Stimulated activated memory B cell treated with anti-CD40 and anti-IgM and Interleukin-4, amounts not matched to agents 10 μg/mL and 1 μg/mL and 100 μg/mL, for 72 hours (primary cell): Measurements from ENCODE around the gene HIVEP3.
A peak's percentile ranks its signal among the peaks of the same experiment; 100 is the strongest.

Experiments
- ATAC-seq: fragments of 150-1000 bp; cut with Tn5 transposase; 2 replicates; pipeline ENCODE4 v1.10.0; 2021
- H3K27ac Mint-ChIP-seq: one replicate; pipeline ENCODE4 v1.8.0; 2022; ENCODE audit warnings: mild to moderate bottlenecking, mixed read lengths
- H3K27me3 Mint-ChIP-seq: one replicate; pipeline ENCODE4 v1.8.0; 2022; ENCODE audit warnings: mixed read lengths
- H3K36me3 Mint-ChIP-seq: one replicate; pipeline ENCODE4 v1.8.0; 2022; ENCODE audit warnings: mixed read lengths
- H3K4me1 Mint-ChIP-seq: one replicate; pipeline ENCODE4 v1.8.0; 2022; ENCODE audit warnings: mixed read lengths
- H3K4me3 Mint-ChIP-seq: one replicate; pipeline ENCODE4 v1.8.0; 2022; ENCODE audit warnings: mild to moderate bottlenecking, moderate library complexity, mixed read lengths
- H3K9me3 Mint-ChIP-seq: one replicate; pipeline ENCODE4 v1.8.0; 2022; ENCODE audit warnings: mixed read lengths

The HIVEP3 gene

GRCh38 chr1:41890825-41891198, 27.9 kb downstream of the HIVEP3 start:
- Mint-ChIP-seq H3K9me3 (no peaks in the 10 kb centered on the region), H3K27ac (peak overlapping the region; percentile 93), H3K4me3 (no peak overlapping the region), H3K36me3 (no peaks in the 10 kb centered on the region), H3K27me3 (peaks cover 6% of the 10 kb centered on the region), H3K4me1 (peaks cover 7% of the 10 kb centered on the region)
- no peak for ATAC-seq

- Mint-ChIP-seq H3K36me3 (no peaks in the 10 kb centered on the region), H3K4me3 (no peak overlapping the region), H3K27ac (peak overlapping the region; percentile 93), H3K27me3 (peaks cover 7% of the 10 kb centered on the region), H3K4me1 (peaks cover 7% of the 10 kb centered on the region), H3K9me3 (no peaks in the 10 kb centered on the region)
- no peak for ATAC-seq
Measured at GRCh38 chr1:41889506-41890414, 29.0 kb downstream of the HIVEP3 start.

- no peak overlapping the region for H3K4me3 Mint-ChIP-seq
- no peaks in the 10 kb centered on the region for H3K36me3 Mint-ChIP-seq
- peaks cover 7% of the 10 kb centered on the region for H3K4me1 Mint-ChIP-seq
- no peaks in the 10 kb centered on the region for H3K9me3 Mint-ChIP-seq
- no peak overlapping the region for H3K27ac Mint-ChIP-seq
- no peak for ATAC-seq
- H3K27me3 Mint-ChIP-seq: peaks cover 7% of the 10 kb centered on the region
Measured at GRCh38 chr1:41888756-41889155, 30.0 kb downstream of the HIVEP3 start.

- peaks cover 11% of the 10 kb centered on the region for H3K4me1 Mint-ChIP-seq
- ATAC-seq: no peak
- H3K9me3 Mint-ChIP-seq: no peaks in the 10 kb centered on the region
- H3K27me3 Mint-ChIP-seq: peaks cover 7% of the 10 kb centered on the region
- no peak overlapping the region for H3K27ac Mint-ChIP-seq
- H3K36me3 Mint-ChIP-seq: no peaks in the 10 kb centered on the region
- H3K4me3 Mint-ChIP-seq: no peak overlapping the region
Measured at GRCh38 chr1:41887365-41887764, 31.4 kb downstream of the HIVEP3 start.

- no peak overlapping the region for H3K4me3 Mint-ChIP-seq
- H3K27ac Mint-ChIP-seq: no peak overlapping the region
- peaks cover 7% of the 10 kb centered on the region for H3K27me3 Mint-ChIP-seq
- no peaks in the 10 kb centered on the region for H3K36me3 Mint-ChIP-seq
- no peak for ATAC-seq
- no peaks in the 10 kb centered on the region for H3K9me3 Mint-ChIP-seq
- peaks cover 7% of the 10 kb centered on the region for H3K4me1 Mint-ChIP-seq
Measured at GRCh38 chr1:41884256-41885230, 34.2 kb downstream of the HIVEP3 start.

GRCh38 chr1:41883507-41883906, 35.2 kb downstream of the HIVEP3 start:
- Mint-ChIP-seq H3K9me3 (no peaks in the 10 kb centered on the region), H3K27me3 (peaks cover 7% of the 10 kb centered on the region), H3K27ac (no peak overlapping the region), H3K4me1 (peaks cover 7% of the 10 kb centered on the region), H3K36me3 (no peaks in the 10 kb centered on the region), H3K4me3 (no peak overlapping the region)
- no peak for ATAC-seq

- ATAC-seq: no peak
- no peak overlapping the region for H3K4me3 Mint-ChIP-seq
- H3K36me3 Mint-ChIP-seq: no peaks in the 10 kb centered on the region
- peaks cover 7% of the 10 kb centered on the region for H3K27me3 Mint-ChIP-seq
- no peaks in the 10 kb centered on the region for H3K9me3 Mint-ChIP-seq
- H3K4me1 Mint-ChIP-seq: peaks cover 7% of the 10 kb centered on the region
- H3K27ac Mint-ChIP-seq: no peak overlapping the region
Measured at GRCh38 chr1:41882486-41882885, 36.2 kb downstream of the HIVEP3 start.

- Mint-ChIP-seq H3K27ac (no peak overlapping the region), H3K27me3 (peaks cover 7% of the 10 kb centered on the region), H3K36me3 (no peaks in the 10 kb centered on the region), H3K4me3 (no peak overlapping the region), H3K9me3 (no peaks in the 10 kb centered on the region), H3K4me1 (peaks cover 10% of the 10 kb centered on the region)
- ATAC-seq: no peak
Measured at GRCh38 chr1:41882068-41882477, 36.6 kb downstream of the HIVEP3 start.

GRCh38 chr1:41880950-41881885, 37.5 kb downstream of the HIVEP3 start:
- H3K4me3 Mint-ChIP-seq: no peak overlapping the region

GRCh38 chr1:41880261-41880660, 38.5 kb downstream of the HIVEP3 start:
- no peaks in the 10 kb centered on the region for H3K9me3 Mint-ChIP-seq
- no peak overlapping the region for H3K27ac Mint-ChIP-seq
- no peaks in the 10 kb centered on the region for H3K27me3 Mint-ChIP-seq
- H3K4me1 Mint-ChIP-seq: peaks cover 14% of the 10 kb centered on the region
- H3K36me3 Mint-ChIP-seq: no peaks in the 10 kb centered on the region
- no peak overlapping the region for H3K4me3 Mint-ChIP-seq
- no peak for ATAC-seq

More at GRCh38 chr1:41880950-41881885, 37.5 kb downstream of the HIVEP3 start:
- ATAC-seq: no peak
- Mint-ChIP-seq H3K9me3 (no peaks in the 10 kb centered on the region), H3K4me1 (peaks cover 14% of the 10 kb centered on the region), H3K27ac (no peak overlapping the region), H3K27me3 (peaks cover 5% of the 10 kb centered on the region), H3K36me3 (no peaks in the 10 kb centered on the region)

GRCh38 chr1:41879617-41880016, 39.1 kb downstream of the HIVEP3 start:
- Mint-ChIP-seq H3K27ac (no peak overlapping the region), H3K36me3 (no peaks in the 10 kb centered on the region), H3K4me1 (peaks cover 14% of the 10 kb centered on the region), H3K4me3 (no peak overlapping the region), H3K9me3 (no peaks in the 10 kb centered on the region), H3K27me3 (no peaks in the 10 kb centered on the region)
- ATAC-seq: no peak

GRCh38 chr1:41878911-41879310, 39.8 kb downstream of the HIVEP3 start:
- Mint-ChIP-seq H3K27me3 (no peaks in the 10 kb centered on the region), H3K27ac (no peak overlapping the region), H3K36me3 (no peaks in the 10 kb centered on the region), H3K4me1 (peaks cover 14% of the 10 kb centered on the region), H3K9me3 (no peaks in the 10 kb centered on the region), H3K4me3 (no peak overlapping the region)
- no peak for ATAC-seq

- H3K4me3 Mint-ChIP-seq: no peak overlapping the region
- H3K27ac Mint-ChIP-seq: no peak overlapping the region
- peaks cover 14% of the 10 kb centered on the region for H3K4me1 Mint-ChIP-seq
- no peaks in the 10 kb centered on the region for H3K27me3 Mint-ChIP-seq
- H3K9me3 Mint-ChIP-seq: no peaks in the 10 kb centered on the region
- H3K36me3 Mint-ChIP-seq: no peaks in the 10 kb centered on the region
- no peak for ATAC-seq
Measured at GRCh38 chr1:41878495-41878894, 40.2 kb downstream of the HIVEP3 start.

- no peak for ATAC-seq
- Mint-ChIP-seq H3K27me3 (no peaks in the 10 kb centered on the region), H3K27ac (peak overlapping the region; percentile 50), H3K4me3 (no peak overlapping the region), H3K9me3 (no peaks in the 10 kb centered on the region), H3K36me3 (no peaks in the 10 kb centered on the region), H3K4me1 (peaks cover 6% of the 10 kb centered on the region)
Measured at GRCh38 chr1:41876576-41877445, 41.9 kb downstream of the HIVEP3 start.
